NCI-H187 (cell line): Measurements from ENCODE around the gene ARHGAP42.
"Not testable (repeated sequence)": the region's sequence is repeated elsewhere in the genome, so short reads cannot be mapped to it uniquely, and the experiment has no call there.

Source experiments
- DNase-seq, 2 experiments: peaks; one replicate each; lab custom pipeline; 2025; lab: John Stamatoyannopoulos, UW

ARHGAP42 gene

DNA sequence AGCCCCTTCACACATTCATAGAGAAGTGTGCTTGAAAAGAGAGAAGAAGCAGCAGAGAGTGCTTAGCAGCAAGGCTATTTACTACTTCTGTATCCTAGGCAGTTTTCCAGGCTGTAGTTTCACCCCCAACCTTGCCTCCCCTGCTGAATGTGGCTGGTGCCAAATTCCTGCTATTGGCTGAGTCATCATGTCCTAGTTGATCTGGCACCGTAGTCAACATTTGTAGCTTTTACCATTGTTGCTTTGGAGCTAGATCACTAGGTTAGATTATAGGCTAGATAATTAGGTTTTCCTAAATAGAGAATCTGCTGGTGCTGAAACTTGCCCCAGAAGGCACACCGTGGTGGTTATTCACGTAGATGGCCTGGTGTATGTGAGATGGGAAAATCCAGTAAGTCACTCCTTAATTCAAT, 32.7 kb downstream of the ARHGAP42 start:
- no peak for DNase-seq

GRCh38 chr11:100726680-100727079, 39.6 kb downstream of the ARHGAP42 start:
- DNase-seq = no peak

GRCh38 chr11:100727410-100727809, 40.3 kb downstream of the ARHGAP42 start:
- DNase-seq = no peak

DNA sequence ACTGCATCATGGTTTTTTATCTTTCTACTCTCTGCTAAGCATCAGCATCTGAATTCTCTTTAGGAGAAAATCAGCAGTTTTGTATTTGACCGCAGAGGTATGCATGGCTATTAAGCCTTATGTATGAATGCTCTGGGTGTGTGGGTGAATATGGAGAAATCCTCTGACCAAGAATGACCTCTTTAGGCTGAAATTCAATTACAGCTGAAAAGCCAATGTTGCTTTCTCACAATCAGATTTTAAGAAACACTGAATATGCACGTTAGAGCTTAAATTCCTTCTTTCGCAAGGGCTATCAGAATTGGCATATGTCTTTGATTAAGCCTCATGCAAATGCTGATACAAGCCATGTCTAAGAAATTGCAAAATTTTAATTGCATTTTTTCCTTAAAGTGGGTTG, 43.2 kb downstream of the ARHGAP42 start:
- no peak for DNase-seq

- DNase-seq = no peak
Observed at GRCh38 chr11:100731471-100731870, 44.4 kb downstream of the ARHGAP42 start.

GRCh38 chr11:100732949-100733348, 45.9 kb downstream of the ARHGAP42 start:
- DNase-seq = no peak

GRCh38 chr11:100734743-100735527, 47.8 kb downstream of the ARHGAP42 start:
- no peak for DNase-seq

GRCh38 chr11:100735949-100736675, 49.0 kb downstream of the ARHGAP42 start:
- DNase-seq = no peak

DNA sequence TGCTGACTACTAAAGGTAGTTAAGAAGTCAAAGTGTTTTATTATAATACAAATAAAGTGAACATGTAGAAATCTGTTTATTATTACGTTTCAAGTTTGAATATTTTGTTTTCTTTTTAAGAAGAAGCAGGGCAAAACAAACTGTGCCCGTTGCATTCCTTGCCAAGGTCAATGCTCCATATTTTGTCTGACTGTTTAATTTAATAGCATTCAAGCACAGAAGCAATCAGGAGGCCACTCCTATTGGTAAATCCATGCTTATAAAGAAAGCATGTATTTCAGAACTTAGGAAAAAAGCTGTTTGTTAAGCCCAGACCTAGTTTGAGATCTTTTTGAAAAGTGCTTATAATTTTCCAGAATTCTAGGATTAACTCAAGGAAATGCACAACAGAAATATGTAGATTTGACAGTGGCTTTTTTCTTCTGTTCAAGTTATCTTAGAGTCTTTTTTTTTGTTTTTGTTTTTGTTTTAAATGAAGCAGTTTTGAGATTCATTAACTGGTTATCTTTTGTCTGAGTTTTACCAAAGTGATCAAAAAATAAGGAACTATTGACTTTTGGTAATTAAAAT, 51.7 kb downstream of the ARHGAP42 start:
- no peak for DNase-seq

DNA sequence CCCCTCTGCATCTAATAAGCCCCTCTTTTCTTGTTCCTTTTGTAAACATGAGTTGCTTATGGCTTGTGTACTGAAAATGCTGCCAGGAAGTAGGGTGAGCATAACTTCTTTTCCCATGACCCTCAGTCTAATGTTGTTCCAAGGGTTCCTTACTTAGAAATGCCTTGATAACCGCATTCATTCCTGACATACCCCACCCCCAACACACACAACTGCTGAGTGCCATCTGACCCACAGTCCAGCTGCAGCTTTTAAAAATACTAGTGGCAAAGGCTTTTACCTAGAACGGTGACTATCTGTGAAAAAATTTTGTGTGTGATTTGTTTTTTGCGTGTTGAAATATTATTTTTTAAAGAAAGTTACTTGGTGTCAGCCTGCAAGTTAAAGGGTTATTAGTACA, 52.6 kb downstream of the ARHGAP42 start:
- DNase-seq = no peak

- DNase-seq = no peak
Observed at GRCh38 chr11:100740440-100740839, 53.4 kb downstream of the ARHGAP42 start.

GRCh38 chr11:100741866-100742625, 55.0 kb downstream of the ARHGAP42 start:
- DNase-seq = no peak

DNA sequence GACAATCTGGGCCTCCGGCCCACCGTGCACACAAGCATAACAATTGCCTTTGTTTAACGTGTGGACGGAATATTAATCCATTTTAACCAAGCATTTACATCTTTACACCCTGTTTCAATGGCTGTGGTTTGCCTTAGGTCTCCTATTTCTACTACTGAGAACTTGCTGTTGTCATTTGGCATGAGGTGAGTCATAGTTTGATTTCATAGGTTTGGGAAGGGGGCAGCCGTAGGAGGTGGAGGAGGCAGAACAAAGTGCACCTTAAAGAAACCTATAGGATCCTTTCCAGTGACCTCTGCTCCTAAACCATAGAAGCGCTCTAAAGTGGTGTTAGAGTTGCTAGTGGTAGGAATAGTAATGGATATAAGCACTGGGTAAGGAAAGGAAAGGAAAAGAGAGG, 59.4 kb downstream of the ARHGAP42 start:
- DNase-seq = no peak

GRCh38 chr11:100748153-100748552, 61.1 kb downstream of the ARHGAP42 start:
- DNase-seq = no peak

GRCh38 chr11:100749887-100750565, 62.9 kb downstream of the ARHGAP42 start:
- not testable (repeated sequence) for DNase-seq

DNA sequence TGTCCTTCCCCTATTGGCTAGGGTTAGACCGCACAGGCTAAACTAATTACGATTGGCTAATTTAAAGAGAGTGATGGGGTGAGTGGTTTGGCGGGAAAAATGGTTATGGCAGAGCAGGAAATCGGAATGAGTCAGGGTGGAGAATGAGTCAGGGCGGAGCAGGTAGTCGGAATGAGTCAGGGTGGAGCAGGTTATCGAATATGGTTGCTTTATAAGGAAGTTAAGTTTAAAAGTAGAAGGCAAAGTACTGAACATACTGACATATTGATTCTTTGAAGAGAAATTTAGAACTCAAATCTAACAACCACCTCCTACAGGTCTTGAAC, 63.4 kb downstream of the ARHGAP42 start:
- DNase-seq = not testable (repeated sequence)

- no peak for DNase-seq
Observed at GRCh38 chr11:100752371-100753171, 65.5 kb downstream of the ARHGAP42 start.

- no peak for DNase-seq
Observed at GRCh38 chr11:100753172-100753543, 66.1 kb downstream of the ARHGAP42 start.

DNA sequence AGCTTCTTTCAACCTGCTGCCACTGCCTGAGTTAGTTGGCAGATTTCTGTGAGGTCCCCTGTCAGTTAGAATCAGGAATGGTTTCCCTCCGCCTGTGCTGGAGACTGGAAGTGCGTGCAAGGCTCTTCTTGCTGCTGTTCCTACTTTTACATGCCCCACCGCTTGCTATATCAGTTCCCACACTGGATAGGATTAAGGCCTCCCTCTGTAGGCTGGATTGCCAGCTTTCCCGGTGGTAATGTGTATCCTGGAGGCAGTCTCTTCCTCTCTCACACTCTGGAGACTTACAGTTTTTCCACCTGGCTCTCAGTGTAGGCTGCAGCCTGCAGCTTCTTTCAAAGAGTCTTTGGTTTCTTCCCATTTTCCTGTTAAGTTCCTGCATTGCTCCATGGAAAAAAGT, 66.5 kb downstream of the ARHGAP42 start:
- no peak for DNase-seq

- DNase-seq = no peak
Observed at GRCh38 chr11:100756559-100756958, 69.5 kb downstream of the ARHGAP42 start.

DNA sequence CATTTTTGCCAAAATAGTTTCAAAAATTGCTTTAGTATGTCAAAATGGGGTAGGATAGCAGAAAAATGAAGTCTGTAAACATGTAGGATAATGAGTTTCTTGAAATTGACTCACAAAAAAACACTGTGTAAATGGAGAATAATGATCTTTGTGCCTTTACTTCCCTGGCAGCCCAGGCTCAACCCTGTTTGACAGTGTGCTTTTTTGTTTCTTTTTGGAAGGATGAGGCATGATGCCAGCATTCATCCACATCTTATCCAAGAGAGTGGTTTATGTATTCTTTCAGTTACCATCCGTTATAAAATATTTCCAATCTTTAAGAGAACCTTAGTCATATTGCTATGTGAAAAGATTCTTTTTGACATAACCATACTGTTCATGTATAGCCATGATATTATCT, 70.6 kb downstream of the ARHGAP42 start:
- DNase-seq = no peak
